ENCODE measurements around the gene ZMIZ1.

ZMIZ1 gene

GRCh38 chr10:79079490-79080355 lies 11.0 kb downstream of the ZMIZ1 start:
- DNase-seq (ENCODE audit: low spot score): no peak

GRCh38 chr10:79081353-79082034 lies 12.7 kb downstream of the ZMIZ1 start:
- DNase-seq (ENCODE audit: low spot score): no peak

- no peak for DNase-seq (ENCODE audit: low spot score)
Observed at GRCh38 chr10:79082035-79082373, 13.2 kb downstream of the ZMIZ1 start.

- no peak for DNase-seq (ENCODE audit: low spot score)
Observed at GRCh38 chr10:79082631-79083596, 14.1 kb downstream of the ZMIZ1 start.

GRCh38 chr10:79084012-79084971 lies 15.5 kb downstream of the ZMIZ1 start:
- DNase-seq (ENCODE audit: low spot score): no peak

GRCh38 chr10:79084972-79085597 lies 16.3 kb downstream of the ZMIZ1 start:
- no peak for DNase-seq (ENCODE audit: low spot score)

GRCh38 chr10:79086822-79087221 lies 18.1 kb downstream of the ZMIZ1 start:
- DNase-seq (ENCODE audit: low spot score): no peak

- DNase-seq (ENCODE audit: low spot score): no peak
Observed at GRCh38 chr10:79087721-79088120, 19.0 kb downstream of the ZMIZ1 start.

GRCh38 chr10:79088176-79088575 lies 19.4 kb downstream of the ZMIZ1 start:
- DNase-seq (ENCODE audit: low spot score): no peak

GRCh38 chr10:79088613-79089355 lies 20.0 kb downstream of the ZMIZ1 start:
- DNase-seq (ENCODE audit: low spot score): no peak

GRCh38 chr10:79089632-79090031 lies 20.9 kb downstream of the ZMIZ1 start:
- no peak for DNase-seq (ENCODE audit: low spot score)

- no peak for DNase-seq (ENCODE audit: low spot score)
Observed at GRCh38 chr10:79090134-79090803, 21.5 kb downstream of the ZMIZ1 start.

- DNase-seq (ENCODE audit: low spot score): no peak
Observed at GRCh38 chr10:79092292-79092896, 23.6 kb downstream of the ZMIZ1 start.

- no peak for DNase-seq (ENCODE audit: low spot score)
Observed at GRCh38 chr10:79093658-79094411, 25.1 kb downstream of the ZMIZ1 start.

GRCh38 chr10:79094412-79095175 lies 25.8 kb downstream of the ZMIZ1 start:
- DNase-seq (ENCODE audit: low spot score): no peak

- no peak for DNase-seq (ENCODE audit: low spot score)
Observed at GRCh38 chr10:79095316-79095715, 26.6 kb downstream of the ZMIZ1 start.

GRCh38 chr10:79096514-79096913 lies 27.7 kb downstream of the ZMIZ1 start:
- DNase-seq (ENCODE audit: low spot score): no peak

All from RKO (cell line).